HG02678 (cell line): ENCODE data around the gene TMCO6.

Experiments
- ATAC-seq: cut with Tn5 transposase; IDR thresholded peaks from one replicate; pipeline ENCODE4 v1.9.1; 2021; ENCODE audit warnings: mild to moderate bottlenecking, moderate library complexity; ENCODE audit not compliant: unreplicated experiment

The TMCO6 gene

DNA sequence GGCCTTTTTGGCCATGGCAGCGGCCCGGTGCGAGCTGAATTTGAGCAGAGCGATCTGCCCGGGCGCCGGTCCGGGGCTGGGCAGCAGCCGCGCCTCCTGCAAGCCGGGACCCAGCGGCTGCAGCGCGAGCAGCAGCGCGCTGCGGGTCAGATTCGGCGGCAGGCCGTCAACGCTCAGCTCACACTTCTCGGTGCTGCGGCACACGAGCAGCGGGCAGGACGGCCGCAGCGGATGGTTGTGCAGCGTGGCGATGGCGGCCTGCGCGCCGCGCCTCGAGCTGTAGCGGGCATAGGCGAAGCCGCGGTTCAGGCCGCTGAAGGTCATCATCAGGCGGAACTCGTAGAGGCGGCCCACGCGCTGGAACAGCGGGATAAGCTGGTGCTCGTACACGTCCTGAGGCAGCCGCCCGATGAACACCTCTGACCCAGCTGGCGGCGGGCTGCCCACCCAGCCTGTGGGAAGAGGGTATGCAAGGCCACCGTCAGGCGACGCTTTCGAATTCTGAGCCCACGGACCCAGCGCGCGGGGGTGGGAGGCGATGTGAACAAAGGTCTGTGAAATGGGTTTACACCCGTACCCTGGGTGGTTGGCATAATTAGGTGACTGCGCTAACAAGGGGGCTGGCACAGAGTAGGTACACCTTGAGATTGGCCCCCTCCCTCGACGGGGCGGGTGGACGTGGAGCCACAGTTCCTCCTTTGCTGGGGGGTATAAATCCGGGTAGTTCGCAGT, 33.4 kb downstream of the TMCO6 start:
- ATAC-seq: no peak

- no peak for ATAC-seq
Measured at GRCh38 chr5:140673187-140673976, 34.1 kb downstream of the TMCO6 start, which contains the start of gene DND1. DND1 (minus strand) TSS chr5:140673576; CDS start chr5:140673542, 34 bp downstream.

GRCh38 chr5:140674211-140674610, 35.0 kb downstream of the TMCO6 start:
- no peak for ATAC-seq

- ATAC-seq: no peak
Measured at GRCh38 chr5:140674629-140675028, 35.4 kb downstream of the TMCO6 start.

GRCh38 chr5:140677947-140678346, 38.7 kb downstream of the TMCO6 start:
- no peak for ATAC-seq

DNA sequence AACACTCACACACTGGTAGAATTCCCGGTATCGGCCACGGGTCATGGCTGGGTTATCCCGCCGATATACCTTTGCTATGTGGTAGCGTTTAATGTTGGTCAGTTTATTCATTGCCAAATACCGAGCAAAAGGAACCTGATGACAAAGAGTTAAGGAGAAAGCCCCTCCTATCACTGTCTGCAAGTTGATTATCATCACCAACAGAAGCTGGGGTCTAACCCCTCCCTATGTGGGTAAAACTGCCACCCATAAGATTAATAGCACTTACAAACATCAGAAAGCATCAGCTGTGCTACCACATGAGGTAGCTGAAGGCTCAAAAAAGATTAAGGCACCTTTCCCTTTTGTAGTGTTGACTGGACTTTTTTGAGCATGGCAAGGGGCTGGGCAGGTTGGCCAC, 39.7 kb downstream of the TMCO6 start:
- ATAC-seq: no peak

- peak; percentile 0 for ATAC-seq
Measured at GRCh38 chr5:140690376-140690932, 51.2 kb downstream of the TMCO6 start.

GRCh38 chr5:140690941-140691924, 52.0 kb downstream of the TMCO6 start, which contains the start of the genes HARS1 and HARS2:
HARS1 (minus strand) TSS chr5:140691370; CDS start chr5:140691304, 66 bp downstream.
HARS2 (plus strand) TSS chr5:140691455; CDS start chr5:140691649, 194 bp downstream.
- peak; percentile 97 for ATAC-seq

GRCh38 chr5:140694276-140694675, 55.0 kb downstream of the TMCO6 start:
- no peak for ATAC-seq
